ENCODE measurements around the gene PALLD. TPM values are rescaled to one million over a fixed set of nuclear protein-coding genes. Genes with fewer than 3 reads are reported as not detected.

PALLD gene
- total RNA-seq, 1 experiment from 2014 or later: 166 TPM

DNA sequence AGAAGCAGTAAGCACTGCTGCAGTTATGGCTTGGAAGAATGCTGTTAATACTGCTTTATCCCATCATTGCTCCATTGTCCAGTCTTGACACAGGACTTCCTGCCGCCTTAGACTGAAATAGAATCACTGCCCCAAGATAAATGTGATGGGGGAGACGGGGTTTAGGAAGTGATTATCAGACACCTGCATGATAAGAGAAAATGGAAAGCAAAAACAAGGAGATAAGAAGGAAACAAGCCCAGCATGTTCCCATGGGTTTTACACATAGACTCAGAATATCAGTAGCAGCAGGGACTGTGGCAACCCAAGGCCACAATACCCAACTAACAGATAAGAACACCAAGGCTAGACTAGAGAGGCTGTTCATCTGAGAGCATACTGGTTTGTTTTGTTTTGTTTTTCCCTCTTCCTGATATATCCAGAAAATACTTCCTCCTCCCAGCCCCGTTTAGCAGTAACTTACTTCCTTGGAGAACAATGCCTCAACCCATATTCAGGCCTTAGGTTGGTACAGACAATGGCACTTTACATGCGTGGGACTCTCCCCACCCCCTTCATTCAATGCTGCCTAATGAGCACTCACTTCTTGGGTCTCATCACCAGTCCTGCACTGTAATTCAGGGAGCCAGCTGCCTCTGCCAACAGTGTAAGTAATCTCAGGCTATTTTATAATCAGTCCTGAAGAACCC is 280.6 kb downstream of the PALLD start (continued):
- TF ChIP-seq, protein P1, sequence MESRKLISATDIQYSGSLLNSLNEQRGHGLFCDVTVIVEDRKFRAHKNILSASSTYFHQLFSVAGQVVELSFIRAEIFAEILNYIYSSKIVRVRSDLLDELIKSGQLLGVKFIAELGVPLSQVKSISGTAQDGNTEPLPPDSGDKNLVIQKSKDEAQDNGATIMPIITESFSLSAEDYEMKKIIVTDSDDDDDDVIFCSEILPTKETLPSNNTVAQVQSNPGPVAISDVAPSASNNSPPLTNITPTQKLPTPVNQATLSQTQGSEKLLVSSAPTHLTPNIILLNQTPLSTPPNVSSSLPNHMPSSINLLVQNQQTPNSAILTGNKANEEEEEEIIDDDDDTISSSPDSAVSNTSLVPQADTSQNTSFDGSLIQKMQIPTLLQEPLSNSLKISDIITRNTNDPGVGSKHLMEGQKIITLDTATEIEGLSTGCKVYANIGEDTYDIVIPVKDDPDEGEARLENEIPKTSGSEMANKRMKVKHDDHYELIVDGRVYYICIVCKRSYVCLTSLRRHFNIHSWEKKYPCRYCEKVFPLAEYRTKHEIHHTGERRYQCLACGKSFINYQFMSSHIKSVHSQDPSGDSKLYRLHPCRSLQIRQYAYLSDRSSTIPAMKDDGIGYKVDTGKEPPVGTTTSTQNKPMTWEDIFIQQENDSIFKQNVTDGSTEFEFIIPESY (IDR thresholded peaks at IDR 0.05; ENCODE audit: extremely low read depth, insufficient replicate concordance, low read length): no peak

- Histone ChIP-seq H2AFZ (ENCODE audit: low read depth, low read length, poor library complexity, severe bottlenecking) (no peak overlapping the region), H3K4me3 (replicated peaks in 1 of 2; ENCODE audit: low read depth in 1 of 2, low read length in 2 of 2) (no peak overlapping the region), H3K9ac (ENCODE audit: low read length) (no peak overlapping the region), H3K4me2 (ENCODE audit: low read length) (no peak overlapping the region), H3K27ac (ENCODE audit: low read depth, low read length) (no peak overlapping the region), H4K20me1 (ENCODE audit: insufficient read depth) (no peaks in the 10 kb centered on the region), H3K36me3 (ENCODE audit: control insufficient read depth in 1 of 2, insufficient read depth in 2 of 2, low read length in 2 of 2) (no peaks in the 10 kb centered on the region), H3K79me2 (ENCODE audit: insufficient read depth, low read length) (no peaks in the 10 kb centered on the region; the same call in 1 of the 2 replicates), H3K27me3 (ENCODE audit: insufficient read depth, low read length) (no peaks in the 10 kb centered on the region), H3K9me3 (ENCODE audit: control insufficient read depth in 1 of 2, insufficient read depth in 1 of 2, low read depth in 1 of 2, low read length in 2 of 2) (no peaks in the 10 kb centered on the region), H3K9me2 (ENCODE audit: insufficient read depth) (no peaks in the 10 kb centered on the region), H3K4me1 (ENCODE audit: control insufficient read depth in 1 of 2, insufficient read depth in 2 of 2, low read length in 2 of 2) (peaks cover 22 to 23% of the 10 kb centered on the region in 2 experiments)
- intact Hi-C loops (cut with micrococcal nuclease): no loop called here
- RAD21 ChIA-PET (ENCODE audit: low non-redundant PET in 1 of 2, low total read pairs in 2 of 2, uncharacterized antibody in 2 of 2, unreplicated experiment in 2 of 2): no interaction called here
- BruUV-seq (replicated peaks): no TSS peak
- ATAC-seq: no peak
- TF ChIP-seq TCF7L2 (IDR thresholded peaks at IDR 0.05; ENCODE audit: borderline replicate concordance, extremely low read depth, insufficient read depth, insufficient read length): no peak
- POLR2A ChIA-PET: no interaction called here
- CTCF ChIA-PET: no interaction called here
- no peak for DNase-seq (ENCODE audit: low read depth, low spot score)
Observed at GRCh38 chr4:168781341-168781740, 284.5 kb downstream of the PALLD start.

DNA sequence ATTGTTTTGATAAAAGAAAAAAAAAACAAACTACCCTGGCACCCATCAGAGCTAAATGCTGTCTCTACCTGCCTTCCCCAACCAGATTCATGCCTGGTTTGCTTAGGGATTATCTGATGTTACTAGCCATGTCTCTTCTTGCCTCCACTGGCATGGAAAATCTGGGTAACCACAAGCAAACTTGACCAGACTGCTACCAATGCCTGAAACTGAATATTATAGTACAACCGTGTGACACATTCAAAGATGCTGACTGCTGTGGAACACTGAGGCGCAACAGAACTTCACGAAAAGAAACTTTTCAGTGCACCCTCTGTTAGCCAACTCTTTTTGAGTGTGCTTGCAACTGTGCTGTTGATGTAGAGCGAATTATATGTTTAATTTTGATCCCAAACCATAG is 285.1 kb downstream of the PALLD start:
- no TSS peak for BruUV-seq (replicated peaks)
- Histone ChIP-seq H4K20me1 (ENCODE audit: insufficient read depth) (no peaks in the 10 kb centered on the region), H3K4me1 (ENCODE audit: control insufficient read depth in 1 of 2, insufficient read depth in 2 of 2, low read length in 2 of 2) (peaks cover 22 to 23% of the 10 kb centered on the region in 2 experiments), H3K9ac (ENCODE audit: low read length) (no peak overlapping the region), H3K27me3 (ENCODE audit: insufficient read depth, low read length) (no peaks in the 10 kb centered on the region), H3K9me3 (ENCODE audit: control insufficient read depth in 1 of 2, insufficient read depth in 1 of 2, low read depth in 1 of 2, low read length in 2 of 2) (no peaks in the 10 kb centered on the region), H2AFZ (ENCODE audit: low read depth, low read length, poor library complexity, severe bottlenecking) (no peak overlapping the region), H3K36me3 (ENCODE audit: control insufficient read depth in 1 of 2, insufficient read depth in 2 of 2, low read length in 2 of 2) (no peaks in the 10 kb centered on the region), H3K4me2 (ENCODE audit: low read length) (no peak overlapping the region), H3K79me2 (ENCODE audit: insufficient read depth, low read length) (no peaks in the 10 kb centered on the region; the same call in 1 of the 2 replicates), H3K4me3 (replicated peaks in 1 of 2; ENCODE audit: low read depth in 1 of 2, low read length in 2 of 2) (no peak overlapping the region), H3K9me2 (ENCODE audit: insufficient read depth) (no peaks in the 10 kb centered on the region), H3K27ac (ENCODE audit: low read depth, low read length) (no peak overlapping the region)
- no peak for ATAC-seq
- no peak for TF ChIP-seq POLR2A (IDR thresholded peaks at IDR 0.05; ENCODE audit: borderline replicate concordance, extremely low read depth, insufficient read depth, insufficient read length)
- no peak for TF ChIP-seq CEBPB (IDR thresholded peaks at IDR 0.05; ENCODE audit: low read depth)
- no peak for TF ChIP-seq FOSL1 (IDR thresholded peaks at IDR 0.05; ENCODE audit: low read depth)
- TF ChIP-seq ZFX (IDR thresholded peaks at IDR 0.05): no peak
- TF ChIP-seq TCF7L2 (IDR thresholded peaks at IDR 0.05; ENCODE audit: borderline replicate concordance, extremely low read depth, insufficient read depth, insufficient read length): no peak
- no peak for TF ChIP-seq SRF (IDR thresholded peaks at IDR 0.05; ENCODE audit: low read depth)
- TF ChIP-seq EGR1 (IDR thresholded peaks at IDR 0.05; ENCODE audit: low read depth): no peak
- TF ChIP-seq EZH2 (IDR thresholded peaks at IDR 0.05): no peak
- TF ChIP-seq, protein P1 (IDR thresholded peaks at IDR 0.05; ENCODE audit: extremely low read depth, insufficient replicate concordance, low read length): no peak
- TF ChIP-seq, protein P2, sequence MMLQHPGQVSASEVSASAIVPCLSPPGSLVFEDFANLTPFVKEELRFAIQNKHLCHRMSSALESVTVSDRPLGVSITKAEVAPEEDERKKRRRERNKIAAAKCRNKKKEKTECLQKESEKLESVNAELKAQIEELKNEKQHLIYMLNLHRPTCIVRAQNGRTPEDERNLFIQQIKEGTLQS (IDR thresholded peaks at IDR 0.05): no peak
- no peak for TF ChIP-seq SP1 (IDR thresholded peaks at IDR 0.05; ENCODE audit: low read depth)
- TF ChIP-seq ELF1 (IDR thresholded peaks at IDR 0.05; ENCODE audit: borderline replicate concordance, low read depth): no peak
- no peak for TF ChIP-seq EZH2phosphoT487 (IDR thresholded peaks at IDR 0.05; ENCODE audit: borderline replicate concordance)
- ChIA-PET RAD21 (ENCODE audit: low non-redundant PET in 1 of 2, low total read pairs in 2 of 2, uncharacterized antibody in 2 of 2, unreplicated experiment in 2 of 2) (no interaction called here), CTCF (no interaction called here), POLR2A (no interaction called here)
- intact Hi-C loops (cut with micrococcal nuclease): no loop called here
- DNase-seq (ENCODE audit: low read depth, low spot score): no peak
